Parathyroid adenoma (tissue), 2 donors: ENCODE data around the gene NFATC2.

Experiments
- H2AFZ ChIP-seq: fragments of 300-600 bp; sonication (generic); one replicate; pipeline ENCODE4 v1.7.0; 2017; ENCODE audit warnings: antibody characterized with exemption, mild to moderate bottlenecking
- H3K27ac ChIP-seq: fragments of 300-600 bp; sonication (generic); one replicate; pipeline ENCODE4 v1.7.0; 2017
- H3K27me3 ChIP-seq: fragments of 300-600 bp; sonication (generic); one replicate; pipeline ENCODE4 v1.7.0; 2017; ENCODE audit warnings: low read length; ENCODE audit not compliant: control insufficient read depth, insufficient read depth
- H3K36me3 ChIP-seq: fragments of 300-600 bp; sonication (generic); one replicate; pipeline ENCODE4 v1.7.0; 2017; ENCODE audit warnings: low read length; ENCODE audit not compliant: control insufficient read depth, insufficient read depth
- H3K4me1 ChIP-seq: fragments of 300-600 bp; sonication (generic); one replicate; pipeline ENCODE4 v1.7.0; 2017; ENCODE audit warnings: control low read depth
- H3K4me2 ChIP-seq: fragments of 300-600 bp; sonication (generic); one replicate; pipeline ENCODE4 v1.7.0; 2017; ENCODE audit warnings: low read length
- H3K4me3 ChIP-seq: fragments of 300-600 bp; sonication (generic); one replicate; pipeline ENCODE4 v1.7.0; 2017; ENCODE audit warnings: low read depth, low read length
- H3K79me2 ChIP-seq: fragments of 300-600 bp; sonication (generic); one replicate; pipeline ENCODE4 v1.7.0; 2017; ENCODE audit warnings: control low read depth
- H3K9ac ChIP-seq: fragments of 300-600 bp; sonication (generic); one replicate; pipeline ENCODE4 v1.7.0; 2017; ENCODE audit warnings: mild to moderate bottlenecking
- H3K9me3 ChIP-seq: fragments of 300-600 bp; sonication (generic); one replicate; pipeline ENCODE4 v1.7.0; 2017; ENCODE audit warnings: low read length; ENCODE audit not compliant: control insufficient read depth
- CTCF ChIP-seq: fragments of 300-600 bp; sonication (generic); IDR thresholded peaks from one replicate; pipeline ENCODE4 v1.7.0; 2017; ENCODE audit warnings: antibody characterized with exemption, mild to moderate bottlenecking
- donor health status: primary hyperparathyroidism.

NFATC2 gene

GRCh38 chr20:51420805-51421204, 121.7 kb downstream of the NFATC2 start:
- no peaks in the 10 kb centered on the region for H3K27me3 ChIP-seq
- no peak overlapping the region for H3K27ac ChIP-seq
- H2AFZ ChIP-seq, result no peak overlapping the region
- H3K4me2 ChIP-seq, result no peak overlapping the region
- no peak for TF ChIP-seq CTCF
- H3K79me2 ChIP-seq, result no peaks in the 10 kb centered on the region
- H3K4me1 ChIP-seq, result no peaks in the 10 kb centered on the region
- no peaks in the 10 kb centered on the region for H3K36me3 ChIP-seq
- no peaks in the 10 kb centered on the region for H3K9me3 ChIP-seq
- H3K9ac ChIP-seq, result no peak overlapping the region
- H3K4me3 ChIP-seq, result no peak overlapping the region

- H3K4me1 ChIP-seq, result no peaks in the 10 kb centered on the region
- TF ChIP-seq CTCF, result no peak
- no peaks in the 10 kb centered on the region for H3K9me3 ChIP-seq
- no peak overlapping the region for H3K9ac ChIP-seq
- no peaks in the 10 kb centered on the region for H3K36me3 ChIP-seq
- no peak overlapping the region for H3K27ac ChIP-seq
- no peak overlapping the region for H2AFZ ChIP-seq
- H3K4me3 ChIP-seq, result no peak overlapping the region
- no peaks in the 10 kb centered on the region for H3K79me2 ChIP-seq
- no peaks in the 10 kb centered on the region for H3K27me3 ChIP-seq
- no peak overlapping the region for H3K4me2 ChIP-seq
Observed at GRCh38 chr20:51420111-51420510, 122.4 kb downstream of the NFATC2 start.

GRCh38 chr20:51419646-51420045, 122.9 kb downstream of the NFATC2 start:
- Histone ChIP-seq H3K9ac (no peak overlapping the region), H3K27me3 (no peaks in the 10 kb centered on the region), H3K4me1 (no peaks in the 10 kb centered on the region), H3K9me3 (no peaks in the 10 kb centered on the region), H3K79me2 (no peaks in the 10 kb centered on the region), H3K36me3 (no peaks in the 10 kb centered on the region), H3K4me2 (no peak overlapping the region), H3K4me3 (no peak overlapping the region), H3K27ac (no peak overlapping the region), H2AFZ (no peak overlapping the region)
- no peak for TF ChIP-seq CTCF

- Histone ChIP-seq H3K4me1 (no peaks in the 10 kb centered on the region), H3K27ac (no peak overlapping the region), H3K9ac (no peak overlapping the region), H3K36me3 (no peaks in the 10 kb centered on the region), H3K79me2 (no peaks in the 10 kb centered on the region), H3K27me3 (no peaks in the 10 kb centered on the region), H3K9me3 (no peaks in the 10 kb centered on the region), H3K4me3 (no peak overlapping the region), H2AFZ (no peak overlapping the region), H3K4me2 (no peak overlapping the region)
- no peak for TF ChIP-seq CTCF
Observed at GRCh38 chr20:51419231-51419630, 123.3 kb downstream of the NFATC2 start.

GRCh38 chr20:51418137-51418529, 124.4 kb downstream of the NFATC2 start:
- H3K9ac ChIP-seq, result no peak overlapping the region
- no peak for TF ChIP-seq CTCF

More at GRCh38 chr20:51418137-51418529, 124.4 kb downstream of the NFATC2 start:
- no peak overlapping the region for H3K4me3 ChIP-seq
- H3K27me3 ChIP-seq, result no peaks in the 10 kb centered on the region
- H3K36me3 ChIP-seq, result no peaks in the 10 kb centered on the region
- H3K27ac ChIP-seq, result no peak overlapping the region
- no peak overlapping the region for H3K4me2 ChIP-seq
- H3K4me1 ChIP-seq, result no peaks in the 10 kb centered on the region
- H3K9me3 ChIP-seq, result no peaks in the 10 kb centered on the region
- no peak overlapping the region for H2AFZ ChIP-seq
- no peaks in the 10 kb centered on the region for H3K79me2 ChIP-seq
